Mesenchymal stem cell (in vitro differentiated cells and primary cell): Measurements from ENCODE around the gene NR2C2.
"Not testable (repeated sequence)": the region's sequence is repeated elsewhere in the genome, so short reads cannot be mapped to it uniquely, and the experiment has no call there.

Source experiments
- DNase-seq: peaks from one replicate; pipeline ENCODE4 v3.0.0-alpha.2; 2013
- H2AFZ ChIP-seq: one replicate; pipeline ENCODE4 v1.6.1; 2013; ENCODE audit warnings: low read depth, mild to moderate bottlenecking, control low read depth, inconsistent platforms, low read length, moderate library complexity
- H2AK5ac ChIP-seq: 2 replicates; pipeline ENCODE4 v1.6.1; 2013; ENCODE audit warnings: low read length, moderate library complexity, mild to moderate bottlenecking, inconsistent platforms; ENCODE audit not compliant: severe bottlenecking
- H2BK120ac ChIP-seq: one replicate; pipeline ENCODE4 v1.6.1; 2013; ENCODE audit warnings: low read depth, mild to moderate bottlenecking, inconsistent platforms, low read length, moderate library complexity
- H2BK12ac ChIP-seq, 2 experiments: one replicate each; pipeline ENCODE4 v1.6.1; 2013; ENCODE audit warnings: inconsistent platforms in 2 of 2, low read length in 2 of 2, mild to moderate bottlenecking in 2 of 2, moderate library complexity in 2 of 2, control low read depth in 1 of 2
- H2BK15ac ChIP-seq: one replicate; pipeline ENCODE4 v1.6.1; 2013; ENCODE audit warnings: mild to moderate bottlenecking, low read depth, inconsistent platforms; ENCODE audit not compliant: poor library complexity, severe bottlenecking
- H2BK5ac ChIP-seq: 2 replicates; pipeline ENCODE4 v1.6.1; 2013; ENCODE audit warnings: low read depth, mild to moderate bottlenecking, low read length, control low read depth, inconsistent platforms; ENCODE audit not compliant: poor library complexity, severe bottlenecking
- H3K14ac ChIP-seq, 2 experiments: one replicate each; pipeline ENCODE4 v1.6.1; 2013; ENCODE audit warnings: inconsistent platforms in 2 of 2, low read length in 2 of 2, control low read depth in 1 of 2, mild to moderate bottlenecking in 1 of 2, moderate library complexity in 1 of 2
- H3K18ac ChIP-seq, 2 experiments: one replicate each; pipeline ENCODE4 v1.6.1; 2013; ENCODE audit warnings: inconsistent platforms in 2 of 2, low read length in 2 of 2, control low read depth in 1 of 2, low read depth in 1 of 2, mild to moderate bottlenecking in 1 of 2
- H3K23ac ChIP-seq, 2 experiments: one replicate each; pipeline ENCODE4 v1.6.1; 2013; ENCODE audit warnings: inconsistent platforms in 2 of 2, low read length in 2 of 2, mild to moderate bottlenecking in 2 of 2, moderate library complexity in 2 of 2, control low read depth in 1 of 2
- H3K27ac ChIP-seq: 2 replicates; pipeline ENCODE4 v1.5.1; 2013; ENCODE audit warnings: mild to moderate bottlenecking, moderate library complexity, low read length, control low read depth, inconsistent platforms; ENCODE audit not compliant: poor library complexity, severe bottlenecking
- H3K27me3 ChIP-seq, 2 experiments: 2 replicates each; pipeline versions ENCODE4 v1.6.1 to v1.7.0; 2013; ENCODE audit warnings: low read length in 2 of 2, mild to moderate bottlenecking in 2 of 2, moderate library complexity in 2 of 2, control low read depth in 1 of 2, inconsistent platforms in 1 of 2; ENCODE audit not compliant: control insufficient read depth in 1 of 2, insufficient read depth in 1 of 2
- H3K36me3 ChIP-seq, 2 experiments: 2 replicates each; pipeline versions ENCODE4 v1.6.1 to v1.7.0; 2013; ENCODE audit warnings: low read length in 2 of 2, control low read depth in 1 of 2, inconsistent platforms in 1 of 2, low read depth in 1 of 2, mild to moderate bottlenecking in 1 of 2; ENCODE audit not compliant: insufficient read depth in 2 of 2, control insufficient read depth in 1 of 2
- H3K4ac ChIP-seq, 2 experiments: one replicate each; pipeline ENCODE4 v1.6.1; 2013; ENCODE audit warnings: inconsistent platforms in 2 of 2, low read length in 2 of 2, mild to moderate bottlenecking in 2 of 2, moderate library complexity in 2 of 2, control low read depth in 1 of 2, low read depth in 1 of 2
- H3K4me1 ChIP-seq: 2 replicates; pipeline ENCODE4 v1.6.1; 2013; ENCODE audit warnings: low read depth, low read length, control low read depth; ENCODE audit not compliant: control insufficient read depth, insufficient read depth
- H3K4me2 ChIP-seq: 2 replicates; pipeline ENCODE4 v1.6.1; 2013; ENCODE audit warnings: low read length, mild to moderate bottlenecking, inconsistent platforms; ENCODE audit not compliant: poor library complexity, severe bottlenecking
- H3K4me3 ChIP-seq, 2 experiments: 2 replicates each; pipeline versions ENCODE4 v1.5.1 to v1.7.0; 2013; ENCODE audit warnings: low read length in 2 of 2, mild to moderate bottlenecking in 2 of 2, control low read depth in 1 of 2, low read depth in 1 of 2; ENCODE audit not compliant: insufficient read depth in 1 of 2
- H3K79me1 ChIP-seq: replicated peaks from 2 replicates; pipeline ENCODE4 v1.6.1; 2013; ENCODE audit warnings: mild to moderate bottlenecking, control low read depth, low read length, inconsistent platforms; ENCODE audit not compliant: poor library complexity, severe bottlenecking
- H3K9ac ChIP-seq: 2 replicates; pipeline ENCODE4 v1.7.0; 2013; ENCODE audit warnings: mild to moderate bottlenecking, low read length, moderate library complexity
- H3K9me3 ChIP-seq: 2 replicates; pipeline ENCODE4 v1.7.0; 2013; ENCODE audit warnings: mild to moderate bottlenecking, low read length; ENCODE audit not compliant: control insufficient read depth
- H4K8ac ChIP-seq: one replicate; pipeline ENCODE4 v1.6.1; 2013; ENCODE audit warnings: inconsistent platforms, mild to moderate bottlenecking, low read length, moderate library complexity
- H4K91ac ChIP-seq: one replicate; pipeline ENCODE4 v1.6.1; 2013; ENCODE audit warnings: mild to moderate bottlenecking, low read length, inconsistent platforms
- WGBS: methylation state at CpG from one replicate; pipeline ENCODE4 v1.1.7; 2013; ENCODE audit warnings: mixed read lengths; 5-methylcytosine and 5-hydroxymethylcytosine counted together

NR2C2 gene

GRCh38 chr3:14900881-14901873 lies 46.2 kb upstream of the NR2C2 start:
- peaks cover 19% of the 10 kb centered on the region for H3K9me3 ChIP-seq
- no peak overlapping the region for H2BK120ac ChIP-seq
- H2AFZ ChIP-seq: no peak overlapping the region
- no peak overlapping the region for H4K91ac ChIP-seq
- H3K79me1 ChIP-seq: no peaks in the 10 kb centered on the region
- no peak overlapping the region for H3K23ac ChIP-seq
- peaks cover 13 to 39% of the 10 kb centered on the region in 2 experiments for H3K27me3 ChIP-seq
- H2BK15ac ChIP-seq: no peak overlapping the region
- H2AK5ac ChIP-seq: no peak overlapping the region
- no peak overlapping the region for H4K8ac ChIP-seq
- H3K27ac ChIP-seq: no peak overlapping the region
- 74% methylated on average over 15 of the region's 15 CpGs for whole genome bisulfite sequencing
- H3K4ac ChIP-seq: no peak overlapping the region
- H3K36me3 ChIP-seq: no peaks in the 10 kb centered on the region
- H3K4me2 ChIP-seq: no peak overlapping the region
- H3K4me1 ChIP-seq: no peaks in the 10 kb centered on the region
- H2BK5ac ChIP-seq: no peak overlapping the region
- no peak overlapping the region for H2BK12ac ChIP-seq
- H3K18ac ChIP-seq: no peak overlapping the region
- DNase-seq: no peak
- H3K4me3 ChIP-seq: no peak overlapping the region
- no peak overlapping the region for H3K14ac ChIP-seq
- H3K9ac ChIP-seq: no peak overlapping the region

GRCh38 chr3:14902719-14903118 lies 44.7 kb upstream of the NR2C2 start:
- Histone ChIP-seq H3K9ac (no peak overlapping the region), H2AFZ (no peak overlapping the region), H3K4me1 (no peaks in the 10 kb centered on the region), H4K91ac (no peak overlapping the region), H2BK12ac (no peak overlapping the region), H3K4me2 (no peak overlapping the region), H3K4ac (no peak overlapping the region), H3K18ac (no peak overlapping the region), H3K27me3 (peaks cover 19 to 40% of the 10 kb centered on the region in 2 experiments), H3K27ac (no peak overlapping the region), H2AK5ac (no peak overlapping the region), H2BK15ac (no peak overlapping the region), H3K36me3 (peaks cover 0 to 3% of the 10 kb centered on the region in 2 experiments), H3K4me3 (no peak overlapping the region), H4K8ac (no peak overlapping the region), H3K23ac (no peak overlapping the region), H2BK120ac (no peak overlapping the region), H3K9me3 (peaks cover 29% of the 10 kb centered on the region), H3K14ac (no peak overlapping the region), H3K79me1 (no peaks in the 10 kb centered on the region), H2BK5ac (no peak overlapping the region)
- 71% methylated on average over 7 of the region's 7 CpGs for WGBS
- DNase-seq: no peak

GRCh38 chr3:14903501-14903900 lies 43.9 kb upstream of the NR2C2 start:
- Histone ChIP-seq H3K27me3 (peaks cover 19 to 41% of the 10 kb centered on the region in 2 experiments), H3K9me3 (peaks cover 29% of the 10 kb centered on the region)
- not testable (repeated sequence) for H3K14ac ChIP-seq, H2BK12ac ChIP-seq, H2AFZ ChIP-seq, H4K8ac ChIP-seq, H2BK120ac ChIP-seq, H2AK5ac ChIP-seq, H3K4me3 ChIP-seq, H3K79me1 ChIP-seq, H3K23ac ChIP-seq, H3K9ac ChIP-seq, H3K36me3 ChIP-seq, H3K4me1 ChIP-seq, H3K4ac ChIP-seq, H4K91ac ChIP-seq, H3K4me2 ChIP-seq, H3K18ac ChIP-seq, DNase-seq, H3K27ac ChIP-seq, H2BK5ac ChIP-seq, H2BK15ac ChIP-seq
- WGBS: 100% methylated on average over 1 of the region's 3 CpGs

- no peak overlapping the region for H2BK5ac ChIP-seq
- H3K9ac ChIP-seq: no peak overlapping the region
- H3K4ac ChIP-seq: no peak overlapping the region
- no peak for DNase-seq
- H3K23ac ChIP-seq: no peak overlapping the region
- no peak overlapping the region for H2AFZ ChIP-seq
- H3K14ac ChIP-seq: no peak overlapping the region
- H3K36me3 ChIP-seq: peaks cover 0 to 3% of the 10 kb centered on the region in 2 experiments
- no peaks in the 10 kb centered on the region for H3K4me1 ChIP-seq
- no peak overlapping the region for H2BK12ac ChIP-seq
- H3K18ac ChIP-seq: no peak overlapping the region
- WGBS: 99% methylated on average over 5 of the region's 6 CpGs
- no peak overlapping the region for H4K8ac ChIP-seq
- no peak overlapping the region for H2BK120ac ChIP-seq
- H3K27me3 ChIP-seq: peaks cover 11 to 25% of the 10 kb centered on the region in 2 experiments
- H3K27ac ChIP-seq: no peak overlapping the region
- H3K79me1 ChIP-seq: no peaks in the 10 kb centered on the region
- no peak overlapping the region for H2AK5ac ChIP-seq
- no peak overlapping the region for H2BK15ac ChIP-seq
- H3K4me2 ChIP-seq: no peak overlapping the region
- H4K91ac ChIP-seq: no peak overlapping the region
- H3K4me3 ChIP-seq: peak overlapping the region in 1 of 2 experiments; percentile 23
- H3K9me3 ChIP-seq: peaks cover 29% of the 10 kb centered on the region
Measured at GRCh38 chr3:14905055-14905657, 42.2 kb upstream of the NR2C2 start.
